Astrocyte (in vitro differentiated cells and primary cell): ENCODE measurements around the gene ROPN1. TPM values are rescaled to one million over a fixed set of nuclear protein-coding genes. Genes with fewer than 3 reads are reported as not detected.
A peak's percentile ranks its signal among the peaks of the same experiment; 100 is the strongest.

Experiments
- DNase-seq: peaks from one replicate; pipeline ENCODE4 v3.0.0-alpha.2; 2010; ENCODE audit warnings: low read depth
- FAIRE-seq: peaks from 2 replicates; lab custom pipeline; 2011; peaks lifted over from hg19 to GRCh38; lab: Jason Lieb, UNC
- H2AFZ ChIP-seq: 2 replicates; pipeline ENCODE4 v1.6.0; 2012; ENCODE audit warnings: low read depth, low read length, inconsistent platforms
- H3K27ac ChIP-seq: 2 replicates; pipeline ENCODE4 v1.5.1; 2011; ENCODE audit warnings: low read depth, low read length, inconsistent platforms
- H3K27me3 ChIP-seq: 2 replicates; pipeline ENCODE4 v1.6.0; 2011; ENCODE audit warnings: low read length, inconsistent platforms; ENCODE audit not compliant: insufficient read depth
- H3K36me3 ChIP-seq: 2 replicates; pipeline ENCODE4 v1.5.1; 2011; ENCODE audit warnings: low read length, inconsistent platforms; ENCODE audit not compliant: insufficient read depth
- H3K4me1 ChIP-seq: 2 replicates; pipeline ENCODE4 v1.5.1; 2011; ENCODE audit warnings: low read length, inconsistent platforms; ENCODE audit not compliant: insufficient read depth
- H3K4me2 ChIP-seq: 2 replicates; pipeline ENCODE4 v1.6.0; 2012; ENCODE audit warnings: low read length, inconsistent platforms
- H3K4me3 ChIP-seq: 2 replicates; pipeline ENCODE4 v1.5.1; 2011; ENCODE audit warnings: low read depth, mild to moderate bottlenecking, low read length, inconsistent platforms; ENCODE audit not compliant: insufficient read depth
- H3K79me2 ChIP-seq: 2 replicates; pipeline ENCODE4 v1.6.0; 2012; ENCODE audit warnings: mild to moderate bottlenecking, low read length, inconsistent platforms; ENCODE audit not compliant: insufficient read depth
- H3K9ac ChIP-seq: 2 replicates; pipeline ENCODE4 v1.6.0; 2012; ENCODE audit warnings: mild to moderate bottlenecking, low read length, inconsistent platforms
- H3K9me3 ChIP-seq: 2 replicates; pipeline ENCODE4 v1.5.1; 2012; ENCODE audit warnings: low read depth, mild to moderate bottlenecking, low read length, inconsistent platforms; ENCODE audit not compliant: insufficient read depth
- H4K20me1 ChIP-seq: 2 replicates; pipeline ENCODE4 v1.6.0; 2012; ENCODE audit warnings: low read length, inconsistent platforms; ENCODE audit not compliant: insufficient read depth
- H3K27ac Mint-ChIP-seq: one replicate; pipeline ENCODE4 v1.8.0; 2021; ENCODE audit warnings: mild to moderate bottlenecking, mixed read lengths; ENCODE audit not compliant: unreplicated experiment
- H3K27me3 Mint-ChIP-seq: one replicate; pipeline ENCODE4 v1.8.0; 2021; ENCODE audit warnings: low read depth, mixed read lengths; ENCODE audit not compliant: unreplicated experiment
- H3K36me3 Mint-ChIP-seq: one replicate; pipeline ENCODE4 v1.8.0; 2021; ENCODE audit warnings: low read depth, mixed read lengths; ENCODE audit not compliant: unreplicated experiment
- H3K4me1 Mint-ChIP-seq: one replicate; pipeline ENCODE4 v1.8.0; 2021; ENCODE audit warnings: low read depth, mixed read lengths; ENCODE audit not compliant: unreplicated experiment
- H3K4me3 Mint-ChIP-seq: one replicate; pipeline ENCODE4 v1.8.0; 2021; ENCODE audit warnings: mild to moderate bottlenecking, moderate library complexity, mixed read lengths; ENCODE audit not compliant: unreplicated experiment
- H3K9me3 Mint-ChIP-seq: one replicate; pipeline ENCODE4 v1.8.0; 2021; ENCODE audit warnings: mild to moderate bottlenecking, mixed read lengths; ENCODE audit not compliant: unreplicated experiment
- EZH2 ChIP-seq: IDR thresholded peaks from 2 replicates; pipeline ENCODE4 v1.6.1; 2012; ENCODE audit warnings: mild to moderate bottlenecking, low read length, inconsistent platforms; ENCODE audit not compliant: insufficient read depth
- total RNA-seq: library from RNA; stranded (reverse); gene quantifications from 2 replicates; pipeline ENCODE4 v1.2.1, GENCODE V29; 2021
- TF ChIP-seq, protein P1 (sequence below): IDR thresholded peaks from 2 replicates; pipeline ENCODE4 v1.5.1; 2011; ENCODE audit warnings: low read depth, mild to moderate bottlenecking, inconsistent platforms, low read length, moderate library complexity; ENCODE audit not compliant: insufficient read depth

Gene ROPN1
- total RNA-seq, 1 donor from 2014 or later, result not detected

DNA sequence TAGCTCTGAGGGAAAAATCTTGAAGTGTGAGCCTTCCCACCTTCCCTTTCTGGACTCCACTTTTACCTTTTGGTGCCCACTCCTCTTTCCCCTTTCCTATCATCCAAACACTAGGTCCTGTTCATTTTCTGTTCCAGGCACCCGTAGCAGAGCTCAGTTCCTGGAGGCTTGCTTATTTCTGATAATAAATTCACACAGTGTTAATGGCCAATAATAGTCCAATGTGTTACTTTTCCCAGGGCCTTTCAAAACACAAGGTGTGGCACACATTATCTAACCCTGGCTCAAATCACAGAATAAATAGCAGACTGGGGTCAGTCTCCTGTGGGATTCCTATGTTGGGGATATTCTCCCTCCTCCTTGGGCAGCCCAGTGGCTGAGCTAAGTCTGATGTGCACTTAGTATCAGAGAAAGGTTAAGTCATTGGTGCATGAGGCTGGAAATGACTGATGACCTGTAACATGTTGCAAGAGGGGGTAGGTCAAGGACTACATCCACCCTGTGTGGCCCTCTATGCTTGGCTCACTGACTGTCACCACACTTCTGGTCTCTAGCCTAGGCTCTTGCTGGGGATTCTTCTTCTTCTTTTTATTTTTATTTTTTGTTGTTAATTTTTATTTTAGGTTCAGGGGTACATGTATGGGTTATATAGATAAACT is 43.7 kb upstream of the ROPN1 start:
- Histone ChIP-seq H3K79me2 (peaks cover 60% of the 10 kb centered on the region), H3K4me2 (peak overlapping the region; percentile 100), H4K20me1 (peaks cover 59% of the 10 kb centered on the region), H3K27me3 (no peaks in the 10 kb centered on the region), H3K27ac (no peak overlapping the region), H3K4me3 (no peak overlapping the region), H3K36me3 (no peaks in the 10 kb centered on the region), H3K9ac (no peak overlapping the region), H3K4me1 (peaks cover 18% of the 10 kb centered on the region), H2AFZ (no peak overlapping the region), H3K9me3 (no peaks in the 10 kb centered on the region)
- Mint-ChIP-seq H3K4me1 (peaks cover 16% of the 10 kb centered on the region), H3K36me3 (peaks cover 2% of the 10 kb centered on the region), H3K9me3 (no peaks in the 10 kb centered on the region), H3K27me3 (peaks cover 4% of the 10 kb centered on the region), H3K27ac (no peak overlapping the region), H3K4me3 (peak overlapping the region; percentile 92)
- FAIRE-seq, result no peak
- no peak for DNase-seq
- TF ChIP-seq EZH2, result no peak
- TF ChIP-seq, protein P1, sequence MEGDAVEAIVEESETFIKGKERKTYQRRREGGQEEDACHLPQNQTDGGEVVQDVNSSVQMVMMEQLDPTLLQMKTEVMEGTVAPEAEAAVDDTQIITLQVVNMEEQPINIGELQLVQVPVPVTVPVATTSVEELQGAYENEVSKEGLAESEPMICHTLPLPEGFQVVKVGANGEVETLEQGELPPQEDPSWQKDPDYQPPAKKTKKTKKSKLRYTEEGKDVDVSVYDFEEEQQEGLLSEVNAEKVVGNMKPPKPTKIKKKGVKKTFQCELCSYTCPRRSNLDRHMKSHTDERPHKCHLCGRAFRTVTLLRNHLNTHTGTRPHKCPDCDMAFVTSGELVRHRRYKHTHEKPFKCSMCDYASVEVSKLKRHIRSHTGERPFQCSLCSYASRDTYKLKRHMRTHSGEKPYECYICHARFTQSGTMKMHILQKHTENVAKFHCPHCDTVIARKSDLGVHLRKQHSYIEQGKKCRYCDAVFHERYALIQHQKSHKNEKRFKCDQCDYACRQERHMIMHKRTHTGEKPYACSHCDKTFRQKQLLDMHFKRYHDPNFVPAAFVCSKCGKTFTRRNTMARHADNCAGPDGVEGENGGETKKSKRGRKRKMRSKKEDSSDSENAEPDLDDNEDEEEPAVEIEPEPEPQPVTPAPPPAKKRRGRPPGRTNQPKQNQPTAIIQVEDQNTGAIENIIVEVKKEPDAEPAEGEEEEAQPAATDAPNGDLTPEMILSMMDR, result no peak

DNA sequence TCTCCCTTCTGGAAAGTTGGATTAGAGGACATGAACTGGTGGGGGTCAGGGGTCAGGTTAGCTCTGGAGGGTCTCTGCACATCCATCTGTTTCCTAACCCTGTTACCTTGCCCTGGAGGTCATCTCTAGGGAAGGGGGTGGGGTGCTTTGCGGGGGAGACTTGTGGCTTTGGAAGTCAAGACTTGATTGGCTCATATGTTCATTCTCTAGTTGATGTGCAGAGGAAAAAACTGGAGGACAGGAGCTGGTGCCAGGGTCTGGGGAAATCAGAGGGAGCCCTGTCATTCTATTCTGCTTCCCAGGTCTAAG is 42.9 kb upstream of the ROPN1 start:
- H3K4me1 ChIP-seq, result peaks cover 18% of the 10 kb centered on the region
- no peaks in the 10 kb centered on the region for H3K27me3 ChIP-seq
- H3K79me2 ChIP-seq, result peaks cover 53% of the 10 kb centered on the region
- peak overlapping the region; percentile 83 for H3K4me3 ChIP-seq
- FAIRE-seq (no peak), DNase-seq (no peak)
- peaks cover 55% of the 10 kb centered on the region for H4K20me1 ChIP-seq
- H3K36me3 ChIP-seq, result no peaks in the 10 kb centered on the region
- Mint-ChIP-seq H3K4me3 (peak overlapping the region; percentile 92), H3K9me3 (no peaks in the 10 kb centered on the region), H3K4me1 (peaks cover 16% of the 10 kb centered on the region), H3K36me3 (peaks cover 2% of the 10 kb centered on the region), H3K27me3 (peaks cover 4% of the 10 kb centered on the region), H3K27ac (peak overlapping the region; percentile 47)
- H3K4me2 ChIP-seq, result peak overlapping the region; percentile 100
- no peak for TF ChIP-seq EZH2
- TF ChIP-seq, protein P1, result no peak
- H3K9me3 ChIP-seq, result no peaks in the 10 kb centered on the region
- peak overlapping the region; percentile 86 for H3K9ac ChIP-seq
- no peak overlapping the region for H2AFZ ChIP-seq
- no peak overlapping the region for H3K27ac ChIP-seq
